MCF 10A (cell line): Measurements from ENCODE around the gene CCR7. TPM values are rescaled to one million over a fixed set of nuclear protein-coding genes. Genes with fewer than 3 reads are reported as not detected.

Source experiments
- BruUV-seq: library from RNA; stranded (reverse); fragments of 400-500 nt; replicated peaks from 2 replicates; lab custom pipeline; 2021; lab: Mats Ljungman, UMichigan
- CTCF ChIA-PET: fragments of 300-600 bp; sonication (Branson Sonifier 250); formaldehyde crosslinking; extraction: SDS; loops from one replicate; lab custom pipeline; 2021; ENCODE audit warnings: antibody characterized with exemption, inconsistent platforms; lab: Yijun Ruan, JAX
- POLR2A ChIA-PET: fragments of 300-600, 350-650 bp; sonication (Branson Sonifier 250); formaldehyde crosslinking; extraction: SDS; loops from one replicate; lab custom pipeline; 2020; ENCODE audit warnings: antibody characterized with exemption, inconsistent platforms; lab: Yijun Ruan, JAX
- DNase-seq: peaks from one replicate; pipeline ENCODE4 v3.0.0-alpha.2; 2018; ENCODE audit not compliant: unreplicated experiment
- H3K27ac Mint-ChIP-seq: one replicate; pipeline ENCODE4 v1.8.0; 2022; ENCODE audit warnings: mild to moderate bottlenecking, low read depth, mixed read lengths; ENCODE audit not compliant: unreplicated experiment
- H3K27me3 Mint-ChIP-seq: one replicate; pipeline ENCODE4 v1.8.0; 2022; ENCODE audit warnings: mixed read lengths; ENCODE audit not compliant: insufficient read depth, unreplicated experiment
- H3K36me3 Mint-ChIP-seq: one replicate; pipeline ENCODE4 v1.8.0; 2022; ENCODE audit warnings: mild to moderate bottlenecking, moderate library complexity, mixed read lengths; ENCODE audit not compliant: insufficient read depth, unreplicated experiment
- H3K4me1 Mint-ChIP-seq: one replicate; pipeline ENCODE4 v1.8.0; 2022; ENCODE audit warnings: mixed read lengths; ENCODE audit not compliant: insufficient read depth, unreplicated experiment
- H3K4me3 Mint-ChIP-seq: one replicate; pipeline ENCODE4 v1.8.0; 2022; ENCODE audit warnings: mild to moderate bottlenecking, moderate library complexity, mixed read lengths; ENCODE audit not compliant: unreplicated experiment
- H3K9me3 Mint-ChIP-seq: one replicate; pipeline ENCODE4 v1.8.0; 2022; ENCODE audit warnings: mixed read lengths; ENCODE audit not compliant: unreplicated experiment
- intact Hi-C: fragments of 100-400 bp; cut with micrococcal nuclease; formaldehyde crosslinking; loops from 2 replicates; pipeline ENCODE4 v1.14.1; 2022
- total RNA-seq: library from RNA; stranded (reverse); gene quantifications from 2 replicates; pipeline ENCODE4 v1.2.3, GENCODE V29; 2022
- TF ChIP-seq, protein P1 (sequence below): fragments of 200-600 bp; IDR thresholded peaks from one replicate; pipeline ENCODE4 v1.8.0; 2022; ENCODE audit warnings: antibody characterized with exemption, mild to moderate bottlenecking; ENCODE audit not compliant: unreplicated experiment

CCR7 gene
- total RNA-seq, 1 experiment from 2014 or later: not detected

GRCh38 chr17:40550608-40551007, 14.7 kb downstream of the CCR7 start:
- Mint-ChIP-seq H3K27me3 (no peaks in the 10 kb centered on the region), H3K4me1 (peaks cover 35% of the 10 kb centered on the region), H3K9me3 (no peaks in the 10 kb centered on the region), H3K36me3 (no peaks in the 10 kb centered on the region), H3K4me3 (no peak overlapping the region), H3K27ac (no peak overlapping the region)
- intact Hi-C loops: no loop called here
- peak; percentile 79 for DNase-seq
- ChIA-PET CTCF (interaction anchor here (0.6 to 1.1 kb wide), 6 partner anchors 10 to 150 kb away, joined by 3 to 5 read pairs (median 3); no protein-coding TSS in a partner anchor), POLR2A (interaction anchor here (0.6 to 5.4 kb wide), 8 partner anchors 9 to 268 kb away, joined by 3 to 49 read pairs (median 4); partner anchors contain the start of gene TNS4)
- no TSS peak for BruUV-seq
- TF ChIP-seq, protein P1, sequence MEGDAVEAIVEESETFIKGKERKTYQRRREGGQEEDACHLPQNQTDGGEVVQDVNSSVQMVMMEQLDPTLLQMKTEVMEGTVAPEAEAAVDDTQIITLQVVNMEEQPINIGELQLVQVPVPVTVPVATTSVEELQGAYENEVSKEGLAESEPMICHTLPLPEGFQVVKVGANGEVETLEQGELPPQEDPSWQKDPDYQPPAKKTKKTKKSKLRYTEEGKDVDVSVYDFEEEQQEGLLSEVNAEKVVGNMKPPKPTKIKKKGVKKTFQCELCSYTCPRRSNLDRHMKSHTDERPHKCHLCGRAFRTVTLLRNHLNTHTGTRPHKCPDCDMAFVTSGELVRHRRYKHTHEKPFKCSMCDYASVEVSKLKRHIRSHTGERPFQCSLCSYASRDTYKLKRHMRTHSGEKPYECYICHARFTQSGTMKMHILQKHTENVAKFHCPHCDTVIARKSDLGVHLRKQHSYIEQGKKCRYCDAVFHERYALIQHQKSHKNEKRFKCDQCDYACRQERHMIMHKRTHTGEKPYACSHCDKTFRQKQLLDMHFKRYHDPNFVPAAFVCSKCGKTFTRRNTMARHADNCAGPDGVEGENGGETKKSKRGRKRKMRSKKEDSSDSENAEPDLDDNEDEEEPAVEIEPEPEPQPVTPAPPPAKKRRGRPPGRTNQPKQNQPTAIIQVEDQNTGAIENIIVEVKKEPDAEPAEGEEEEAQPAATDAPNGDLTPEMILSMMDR: no peak

DNA sequence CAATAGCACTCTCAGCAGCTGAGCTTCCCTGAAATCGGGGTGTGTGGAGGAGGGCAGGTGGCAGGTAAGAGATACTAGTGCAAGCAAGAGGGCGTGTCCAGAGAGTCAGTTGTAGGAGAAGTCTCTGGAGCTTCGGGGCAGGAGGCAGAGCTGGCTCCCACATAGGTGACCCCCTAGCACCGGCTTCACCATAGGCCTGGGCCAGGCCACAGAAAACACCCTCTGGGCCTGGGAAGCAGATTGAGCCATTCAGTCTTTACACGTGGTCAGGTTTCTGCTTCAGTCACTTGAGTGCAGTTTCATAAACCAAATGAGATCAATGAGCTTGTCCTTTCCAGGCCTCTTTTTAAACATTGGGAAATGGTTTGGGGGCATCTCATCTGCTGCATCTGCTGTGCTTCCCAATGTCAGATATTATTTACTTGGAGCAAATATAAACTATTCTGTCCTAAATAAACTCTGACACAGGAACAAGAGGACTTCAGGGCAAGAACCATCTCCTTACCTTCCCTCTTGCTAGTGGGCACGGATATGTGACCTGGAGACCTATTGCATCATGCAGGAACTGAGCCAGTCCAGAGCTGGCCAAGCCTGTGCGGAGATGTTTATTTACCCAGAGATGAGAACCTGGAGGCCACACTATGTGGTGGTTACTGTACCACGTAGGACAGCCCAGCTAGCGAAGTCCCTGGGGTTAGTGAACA, 16.1 kb downstream of the CCR7 start:
- POLR2A ChIA-PET: interaction anchor here (0.6 to 5.4 kb wide), 18 partner anchors 8 to 641 kb away, joined by 3 to 49 read pairs (median 8); partner anchors contain the start of genes TNS4 and TOP2A
- Mint-ChIP-seq H3K9me3 (no peaks in the 10 kb centered on the region), H3K4me3 (no peak overlapping the region), H3K36me3 (no peaks in the 10 kb centered on the region), H3K27me3 (no peaks in the 10 kb centered on the region), H3K27ac (peak overlapping the region; percentile 86), H3K4me1 (peaks cover 35% of the 10 kb centered on the region)
- BruUV-seq: no TSS peak
- CTCF ChIA-PET: interaction anchor here (0.5 to 3.3 kb wide), 8 partner anchors 10 to 147 kb away, joined by 3 to 39 read pairs (median 7); no protein-coding TSS in a partner anchor
- DNase-seq: peak; percentile 94
- TF ChIP-seq, protein P1: no peak
- intact Hi-C loops: no loop called here

DNA sequence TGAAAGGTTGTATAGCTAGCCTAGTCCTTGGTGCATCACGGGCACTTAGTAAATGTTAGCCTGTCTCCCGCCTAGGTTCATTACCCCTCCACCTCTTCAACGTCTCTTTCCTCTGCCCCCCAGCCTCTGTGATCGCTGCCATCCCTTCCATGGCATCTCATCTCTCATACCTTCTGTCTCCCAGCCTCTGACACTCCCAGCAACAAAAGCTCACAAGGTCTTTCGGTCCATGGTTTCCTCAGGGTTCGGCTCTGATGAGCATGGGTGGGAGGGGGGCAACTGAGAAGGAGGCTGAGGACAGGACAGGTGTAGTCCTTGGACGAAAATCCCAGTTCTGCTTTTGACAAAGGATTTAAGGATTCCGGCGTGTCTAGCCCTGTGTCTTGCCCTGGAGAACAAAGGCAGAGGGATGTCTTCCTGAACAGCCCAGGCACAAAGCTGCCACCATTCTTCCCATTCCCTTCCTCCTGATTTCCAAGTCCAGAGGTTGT, 16.7 kb downstream of the CCR7 start:
- ChIA-PET CTCF (interaction anchor here (1.0 to 3.3 kb wide), 9 partner anchors 11 to 141 kb away, joined by 3 to 39 read pairs (median 7); no protein-coding TSS in a partner anchor), POLR2A (interaction anchor here (0.8 to 5.4 kb wide), 23 partner anchors 8 to 642 kb away, joined by 3 to 49 read pairs (median 7); partner anchors contain the start of gene TNS4)
- Mint-ChIP-seq H3K4me1 (peaks cover 35% of the 10 kb centered on the region), H3K9me3 (no peaks in the 10 kb centered on the region), H3K27ac (peak overlapping the region; percentile 86), H3K4me3 (no peak overlapping the region), H3K36me3 (no peaks in the 10 kb centered on the region), H3K27me3 (no peaks in the 10 kb centered on the region)
- intact Hi-C loops: no loop called here
- DNase-seq: no peak
- TF ChIP-seq, protein P1: no peak
- BruUV-seq: no TSS peak
